ENCODE measurements around the gene IFNGR2. TPM values are rescaled to one million over a fixed set of nuclear protein-coding genes. Genes with fewer than 3 reads are reported as not detected.
A peak's percentile ranks its signal among the peaks of the same experiment; 100 is the strongest.
"Not testable (repeated sequence)": the region's sequence is repeated elsewhere in the genome, so short reads cannot be mapped to it uniquely, and the experiment has no call there.

IFNGR2 gene
- total RNA-seq, 1 donor from 2014 or later: 63.0 TPM

DNA sequence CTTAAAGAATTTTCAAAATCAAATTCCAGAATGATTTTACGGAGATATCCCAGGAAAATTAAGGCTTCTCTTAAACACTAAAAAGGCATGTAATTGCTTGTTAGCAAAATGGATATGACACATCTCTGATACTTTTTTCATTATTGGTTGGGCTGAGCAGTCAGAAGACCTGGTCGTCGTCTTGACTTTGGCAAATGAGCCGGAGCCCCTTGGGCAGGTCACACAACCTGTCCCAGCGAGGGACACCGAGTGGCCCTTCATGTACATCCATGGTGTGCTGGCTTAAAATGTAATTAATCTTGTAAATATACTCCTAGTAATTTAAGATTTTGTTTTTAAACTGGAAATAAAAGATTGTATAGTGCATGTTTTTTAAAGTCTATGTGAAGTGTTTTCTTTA is 33.9 kb downstream of the IFNGR2 start:
- Mint-ChIP-seq H3K27ac (no peak overlapping the region), H3K4me3 (ENCODE audit: low read depth) (no peak overlapping the region), H3K27me3 (no peaks in the 10 kb centered on the region), H3K4me1 (ENCODE audit: low read depth) (peaks cover 2% of the 10 kb centered on the region), H3K9me3 (ENCODE audit: low read depth) (no peaks in the 10 kb centered on the region), H3K36me3 (ENCODE audit: insufficient read depth) (peaks cover 39% of the 10 kb centered on the region)
- TF ChIP-seq, protein P1, sequence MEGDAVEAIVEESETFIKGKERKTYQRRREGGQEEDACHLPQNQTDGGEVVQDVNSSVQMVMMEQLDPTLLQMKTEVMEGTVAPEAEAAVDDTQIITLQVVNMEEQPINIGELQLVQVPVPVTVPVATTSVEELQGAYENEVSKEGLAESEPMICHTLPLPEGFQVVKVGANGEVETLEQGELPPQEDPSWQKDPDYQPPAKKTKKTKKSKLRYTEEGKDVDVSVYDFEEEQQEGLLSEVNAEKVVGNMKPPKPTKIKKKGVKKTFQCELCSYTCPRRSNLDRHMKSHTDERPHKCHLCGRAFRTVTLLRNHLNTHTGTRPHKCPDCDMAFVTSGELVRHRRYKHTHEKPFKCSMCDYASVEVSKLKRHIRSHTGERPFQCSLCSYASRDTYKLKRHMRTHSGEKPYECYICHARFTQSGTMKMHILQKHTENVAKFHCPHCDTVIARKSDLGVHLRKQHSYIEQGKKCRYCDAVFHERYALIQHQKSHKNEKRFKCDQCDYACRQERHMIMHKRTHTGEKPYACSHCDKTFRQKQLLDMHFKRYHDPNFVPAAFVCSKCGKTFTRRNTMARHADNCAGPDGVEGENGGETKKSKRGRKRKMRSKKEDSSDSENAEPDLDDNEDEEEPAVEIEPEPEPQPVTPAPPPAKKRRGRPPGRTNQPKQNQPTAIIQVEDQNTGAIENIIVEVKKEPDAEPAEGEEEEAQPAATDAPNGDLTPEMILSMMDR (IDR thresholded peaks at IDR 0.05; ENCODE audit: unreplicated experiment): no peak
- DNase-seq (ENCODE audit: low spot score, unreplicated experiment): no peak

DNA sequence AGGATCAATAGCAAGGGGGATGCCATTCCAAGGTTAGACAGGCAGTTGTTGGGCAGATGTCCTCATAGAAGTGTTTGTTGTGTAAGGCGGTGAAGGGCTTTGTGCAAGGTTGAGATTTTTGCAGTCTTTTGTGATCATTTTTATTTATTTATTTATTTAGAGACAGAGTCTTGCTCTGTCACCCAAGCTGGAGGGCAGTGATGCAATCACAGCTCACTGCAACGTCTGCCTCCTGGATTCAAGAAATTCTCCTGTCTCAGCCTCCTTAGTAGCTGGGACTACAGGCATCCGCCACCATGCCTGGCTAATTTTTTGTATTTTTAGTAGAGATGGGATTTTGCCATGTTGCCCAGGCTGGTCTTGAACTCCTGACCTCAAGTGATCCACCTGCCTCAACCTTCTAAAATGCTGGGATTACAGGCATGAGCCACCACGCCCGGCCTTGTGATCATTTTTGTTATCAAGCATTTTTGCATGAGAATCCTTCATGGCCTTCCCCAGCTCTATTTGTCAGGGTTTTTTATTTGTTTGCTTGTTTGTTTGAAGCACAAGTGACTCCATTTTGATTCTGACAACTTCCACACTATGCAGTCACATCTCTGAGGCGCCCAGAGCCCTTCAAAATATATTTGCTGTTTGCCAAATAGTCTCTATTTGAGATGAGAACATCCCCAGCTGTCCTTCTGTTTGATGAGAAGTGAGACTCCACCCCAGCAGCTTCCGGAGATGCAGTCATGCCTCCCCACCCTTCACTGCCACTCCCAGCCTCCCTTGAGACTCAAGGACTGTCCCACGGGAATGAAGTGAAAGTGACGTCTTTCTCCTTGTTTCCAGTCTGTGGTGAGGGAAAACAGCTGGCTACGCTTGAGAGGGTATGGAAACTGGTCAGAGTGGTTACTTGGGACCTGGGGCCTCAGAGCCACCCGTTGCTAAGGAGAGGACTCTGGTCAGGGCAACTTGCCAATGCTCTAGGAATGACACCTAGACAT is 38.6 kb downstream of the IFNGR2 start:
- Mint-ChIP-seq H3K36me3 (ENCODE audit: insufficient read depth) (peaks cover 15% of the 10 kb centered on the region), H3K4me1 (ENCODE audit: low read depth) (peaks cover 2% of the 10 kb centered on the region), H3K27ac (peak overlapping the region; percentile 33), H3K9me3 (ENCODE audit: low read depth) (no peaks in the 10 kb centered on the region), H3K4me3 (ENCODE audit: low read depth) (no peak overlapping the region), H3K27me3 (no peaks in the 10 kb centered on the region)
- TF ChIP-seq, protein P1 (IDR thresholded peaks at IDR 0.05; ENCODE audit: unreplicated experiment): no peak
- DNase-seq (ENCODE audit: low spot score, unreplicated experiment): no peak

DNA sequence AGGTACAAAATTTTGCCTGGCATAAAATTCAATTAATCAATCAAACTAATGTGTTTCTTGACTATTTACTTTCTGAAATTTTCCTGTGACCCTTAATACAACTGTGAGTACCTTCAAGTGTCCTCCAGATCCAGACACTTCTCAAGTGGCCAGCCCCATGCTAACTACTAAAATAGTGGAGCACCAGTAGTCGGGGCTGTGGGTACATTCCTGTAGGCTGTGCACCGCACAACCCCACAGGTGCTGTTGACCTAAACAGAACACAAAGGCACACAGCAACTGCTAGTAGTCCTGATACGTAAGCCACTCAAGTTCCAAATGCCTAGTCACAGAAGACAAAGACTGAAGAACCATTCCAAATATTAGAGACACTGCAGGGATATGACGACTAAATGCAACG is 40.0 kb downstream of the IFNGR2 start:
- Mint-ChIP-seq H3K36me3 (ENCODE audit: insufficient read depth) (peaks cover 5% of the 10 kb centered on the region), H3K27ac (peak overlapping the region; percentile 8), H3K27me3 (no peaks in the 10 kb centered on the region), H3K9me3 (ENCODE audit: low read depth) (no peaks in the 10 kb centered on the region), H3K4me1 (ENCODE audit: low read depth) (peaks cover 2% of the 10 kb centered on the region), H3K4me3 (ENCODE audit: low read depth) (no peak overlapping the region)
- DNase-seq (ENCODE audit: low spot score, unreplicated experiment): no peak
- TF ChIP-seq, protein P1 (IDR thresholded peaks at IDR 0.05; ENCODE audit: unreplicated experiment): no peak

DNA sequence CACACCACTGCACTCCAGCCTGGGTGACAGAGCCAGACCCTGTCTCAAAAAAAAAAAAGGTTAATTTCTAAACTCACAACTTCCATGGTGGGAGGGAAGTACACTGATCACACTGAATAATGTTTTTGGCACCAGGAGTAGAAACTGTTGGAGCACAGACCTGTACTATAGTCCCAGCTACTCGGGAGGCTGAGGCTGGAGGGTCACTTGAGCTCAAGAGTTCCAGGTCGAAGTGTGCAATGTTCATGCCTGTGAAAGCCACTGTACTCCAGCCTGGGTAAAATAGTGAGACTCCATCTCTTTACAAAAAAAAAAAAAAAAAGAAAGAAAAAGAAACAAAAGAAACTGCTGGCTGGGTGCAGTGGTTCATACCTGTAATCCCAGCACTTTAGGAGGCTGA is 41.3 kb downstream of the IFNGR2 start:
- H3K36me3 Mint-ChIP-seq (ENCODE audit: insufficient read depth): peaks cover 3% of the 10 kb centered on the region
- TF ChIP-seq, protein P1 (IDR thresholded peaks at IDR 0.05; ENCODE audit: unreplicated experiment): no peak
- H3K4me1 Mint-ChIP-seq (ENCODE audit: low read depth): no peaks in the 10 kb centered on the region

DNA sequence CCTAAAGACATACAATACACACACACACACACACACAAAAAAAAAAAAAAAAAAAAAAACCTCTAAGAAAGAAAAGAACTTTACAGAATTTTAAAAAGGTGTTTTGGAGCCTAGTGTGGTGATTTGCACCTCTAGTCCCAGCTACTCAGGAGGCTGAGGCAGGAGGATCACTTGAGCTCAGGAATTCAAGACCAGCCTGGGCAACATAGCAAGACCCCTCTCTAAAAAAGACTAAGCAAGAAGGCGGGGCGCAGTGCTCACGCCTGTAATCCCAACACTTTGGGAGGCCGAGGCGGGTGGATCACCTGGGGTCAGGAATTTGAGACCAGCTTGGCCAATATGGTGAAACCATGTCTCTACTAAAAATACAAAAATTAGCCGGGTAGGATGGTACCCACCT is 43.4 kb downstream of the IFNGR2 start:
- H3K4me3 Mint-ChIP-seq (ENCODE audit: low read depth); H3K4me1 Mint-ChIP-seq (ENCODE audit: low read depth); H3K27ac Mint-ChIP-seq; H3K27me3 Mint-ChIP-seq; H3K36me3 Mint-ChIP-seq (ENCODE audit: insufficient read depth); DNase-seq (ENCODE audit: low spot score, unreplicated experiment); H3K9me3 Mint-ChIP-seq (ENCODE audit: low read depth): not testable (repeated sequence)

More for the DNA sequence above, 41.3 kb downstream of the IFNGR2 start:
- Mint-ChIP-seq H3K27me3 (no peaks in the 10 kb centered on the region), H3K4me3 (ENCODE audit: low read depth) (no peak overlapping the region), H3K27ac (no peak overlapping the region), H3K9me3 (ENCODE audit: low read depth) (no peaks in the 10 kb centered on the region)
- no peak for DNase-seq (ENCODE audit: low spot score, unreplicated experiment)

DNA sequence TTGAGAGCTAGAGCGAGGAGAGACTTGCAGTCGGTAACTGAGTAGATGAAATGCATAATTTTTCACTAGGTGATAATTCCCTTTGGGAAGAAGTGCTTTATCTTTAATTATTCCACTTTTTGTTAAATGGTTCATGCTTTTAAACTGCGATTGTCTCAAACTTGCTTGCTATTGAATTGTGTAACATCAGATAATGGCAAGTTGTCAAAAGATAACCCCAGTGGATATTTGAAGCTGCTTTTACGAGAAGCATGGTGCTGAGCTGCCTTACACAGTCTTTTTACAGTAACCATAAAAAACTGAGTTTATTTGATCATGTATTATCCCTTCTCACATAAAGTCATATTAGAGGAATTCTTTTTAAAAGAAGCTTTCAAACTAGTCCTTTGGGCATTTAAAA is 46.4 kb downstream of the IFNGR2 start:
- TF ChIP-seq, protein P1 (IDR thresholded peaks at IDR 0.05; ENCODE audit: unreplicated experiment): no peak
- Mint-ChIP-seq H3K36me3 (ENCODE audit: insufficient read depth) (peaks cover 5% of the 10 kb centered on the region), H3K4me3 (ENCODE audit: low read depth) (no peak overlapping the region), H3K9me3 (ENCODE audit: low read depth) (no peaks in the 10 kb centered on the region), H3K27ac (no peak overlapping the region), H3K4me1 (ENCODE audit: low read depth) (no peaks in the 10 kb centered on the region), H3K27me3 (no peaks in the 10 kb centered on the region)
- DNase-seq (ENCODE audit: low spot score, unreplicated experiment): no peak
